Kidney (tissue), 14 donors: ENCODE data around the gene GRAMD2A. TPM values are rescaled to one million over a fixed set of nuclear protein-coding genes. Genes with fewer than 3 reads are reported as not detected.
A peak's percentile ranks its signal among the peaks of the same experiment; 100 is the strongest.

ENCODE experiments used
- DNase-seq, 5 donors: peaks; one replicate each; pipeline ENCODE4 v3.0.0-alpha.2; 2013 to 2020
- FAIRE-seq: peaks from 2 replicates; lab custom pipeline; 2012; peaks lifted over from hg19 to GRCh38; lab: Jason Lieb, UNC
- H3K27ac ChIP-seq, 2 donors: one replicate each; pipeline ENCODE4 v1.7.0; 2013; ENCODE audit warnings: low read depth in 2 of 2, low read length in 2 of 2, inconsistent platforms in 1 of 2
- H3K27me3 ChIP-seq: one replicate; pipeline ENCODE4 v1.7.1; 2013; ENCODE audit warnings: low read length, inconsistent platforms; ENCODE audit not compliant: control insufficient read depth, insufficient read depth
- H3K36me3 ChIP-seq, 3 donors: one replicate each; pipeline versions ENCODE4 v1.7.0 to v1.7.1; 2013; ENCODE audit warnings: low read length in 3 of 3, control low read depth in 1 of 3, inconsistent platforms in 1 of 3; ENCODE audit not compliant: insufficient read depth in 3 of 3, control insufficient read depth in 2 of 3
- H3K4me1 ChIP-seq, 3 donors: one replicate each; pipeline versions ENCODE4 v1.7.0 to v1.7.1; 2013; ENCODE audit warnings: low read length in 3 of 3, inconsistent platforms in 1 of 3, low read depth in 1 of 3; ENCODE audit not compliant: control insufficient read depth in 2 of 3, insufficient read depth in 2 of 3
- H3K4me3 ChIP-seq, 3 donors: one replicate each; pipeline versions ENCODE4 v1.7.0 to v1.8.1; 2013; ENCODE audit warnings: low read length in 3 of 3, control low read depth in 1 of 3, inconsistent platforms in 1 of 3
- H3K9ac ChIP-seq, 3 donors: one replicate each; pipeline versions ENCODE4 v1.7.0 to v1.7.1; 2013; ENCODE audit warnings: low read length in 3 of 3, control low read depth in 1 of 3, inconsistent platforms in 1 of 3
- H3K9me3 ChIP-seq, 3 donors: one replicate each; pipeline versions ENCODE4 v1.7.0 to v1.7.1; 2013; ENCODE audit warnings: low read length in 3 of 3, control low read depth in 1 of 3, inconsistent platforms in 1 of 3; ENCODE audit not compliant: control insufficient read depth in 2 of 3, insufficient read depth in 1 of 3
- CTCF ChIP-seq: IDR thresholded peaks from 3 replicates; pipeline ENCODE4 v1.5.1; 2012; ENCODE audit warnings: mild to moderate bottlenecking, moderate library complexity, borderline replicate concordance; ENCODE audit not compliant: insufficient read depth; ENCODE audit errors: extremely low read depth
- intact Hi-C: fragments of 100-400 bp; cut with DNase I; formaldehyde crosslinking; loops from one replicate; pipeline ENCODE4 v1.11.1; 2022
- polyA plus RNA-seq: library from polyadenylated mRNA; stranded (reverse); fragments of 350-450 nt; fragmentation: Illumina TruSeq; extraction: RNeasy Lipid Tissue Mini Kit (QIAGEN cat#74804); gene quantifications from one replicate; pipeline ENCODE4 v1.2.3, GENCODE V29; 2014; ENCODE audit warnings: low read depth, low replicate concordance; ENCODE audit not compliant: insufficient read depth
- total RNA-seq: library from RNA; stranded (reverse); fragmentation: NEBNext Ultra II Directional; extraction: Animal tissue kit (Norgen Biotek cat#: 25700); gene quantifications from one replicate; pipeline ENCODE4 v1.2.1, GENCODE V29; 2021
- donor health status: control.
- donor health status: control.
- donor health status: control.
- donor health status: control.
- donor health status: control.
- donor health status: DM: yes; HTN: yes; CAD: no.
- donor health status: Normal renal cell carcinoma (clear cell type).

Gene GRAMD2A
- total and polyA plus RNA-seq, 2 donors from 2014 or later, result 2.7 to 5.4 TPM

- no peaks in the 10 kb centered on the region for H3K27me3 ChIP-seq
- DNase-seq, result peak in 1 of 5 donors; percentile 39
- H3K27ac ChIP-seq, result no peak overlapping the region
- H3K4me3 ChIP-seq, result no peak overlapping the region
- peaks cover 0 to 9% (median 8%) of the 10 kb centered on the region in 3 donors for H3K36me3 ChIP-seq
- H3K9ac ChIP-seq, result no peak overlapping the region
- intact Hi-C loops, result no loop called here
- FAIRE-seq, result no peak
- H3K9me3 ChIP-seq, result no peaks in the 10 kb centered on the region
- no peak for TF ChIP-seq CTCF
- peaks cover 0 to 14% (median 0%) of the 10 kb centered on the region in 3 donors for H3K4me1 ChIP-seq
Observed at GRCh38 chr15:72195101-72195511, 2.5 kb downstream of the GRAMD2A start.

- no peaks in the 10 kb centered on the region for H3K9me3 ChIP-seq
- H3K4me1 ChIP-seq, result peaks cover 0 to 14% (median 0%) of the 10 kb centered on the region in 3 donors
- no peak overlapping the region for H3K4me3 ChIP-seq
- peaks cover 0 to 4% (median 3%) of the 10 kb centered on the region in 3 donors for H3K36me3 ChIP-seq
- H3K27me3 ChIP-seq, result no peaks in the 10 kb centered on the region
- no peak overlapping the region for H3K9ac ChIP-seq
- FAIRE-seq, result no peak
- DNase-seq, result peak in 1 of 5 donors; percentile 24
- H3K27ac ChIP-seq, result no peak overlapping the region
- intact Hi-C loops, result no loop called here
- no peak for TF ChIP-seq CTCF
Observed at GRCh38 chr15:72193836-72194396, 3.7 kb downstream of the GRAMD2A start.

- Histone ChIP-seq H3K27me3 (no peaks in the 10 kb centered on the region), H3K36me3 (no peaks in the 10 kb centered on the region), H3K4me3 (no peak overlapping the region), H3K9ac (no peak overlapping the region), H3K27ac (no peak overlapping the region), H3K9me3 (no peaks in the 10 kb centered on the region), H3K4me1 (peaks cover 0 to 14% (median 0%) of the 10 kb centered on the region in 3 donors)
- intact Hi-C loops, result no loop called here
- peak in 1 of 5 donors; percentile 44 for DNase-seq
- no peak for TF ChIP-seq CTCF
- FAIRE-seq, result no peak
Observed at GRCh38 chr15:72192416-72192815, 5.2 kb downstream of the GRAMD2A start.
